Measurements from ENCODE around the gene IPO13.

Gene IPO13

DNA sequence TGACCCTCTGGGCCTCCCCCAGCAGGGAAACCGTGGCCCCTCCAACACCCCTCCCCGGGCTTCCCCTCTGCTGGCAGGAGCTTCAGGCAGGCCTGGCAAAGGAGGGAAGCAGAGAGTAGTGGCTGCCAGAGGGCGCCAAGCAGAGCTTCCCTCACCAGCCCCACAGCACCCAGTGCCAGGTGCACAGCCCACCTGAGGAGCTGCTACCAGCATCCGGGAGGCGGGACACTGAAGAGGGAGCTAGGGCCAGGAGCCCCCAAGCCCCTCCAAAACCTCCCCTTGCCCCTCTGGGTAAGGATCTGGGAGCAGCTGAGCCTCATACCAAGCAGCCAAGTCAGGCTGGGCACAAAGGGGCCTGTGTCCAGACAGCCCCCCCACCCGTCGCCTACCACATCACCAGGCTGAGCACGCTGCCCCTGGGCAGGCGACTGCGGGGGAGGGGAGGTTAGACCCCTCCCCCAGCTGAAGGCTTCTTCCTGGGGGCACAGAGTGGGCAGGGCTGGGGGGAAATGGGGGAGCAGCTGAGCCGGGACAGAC lies 64.3 kb downstream of the IPO13 start:
- DNase-seq (ENCODE audit: low read depth in 2 of 2) = no peak

- DNase-seq (ENCODE audit: low read depth in 2 of 2) = no peak
Observed at GRCh38 chr1:44012404-44012803, 65.7 kb downstream of the IPO13 start.

GRCh38 chr1:44012941-44013609 lies 66.3 kb downstream of the IPO13 start:
- DNase-seq (ENCODE audit: low read depth in 2 of 2) = no peak

DNA sequence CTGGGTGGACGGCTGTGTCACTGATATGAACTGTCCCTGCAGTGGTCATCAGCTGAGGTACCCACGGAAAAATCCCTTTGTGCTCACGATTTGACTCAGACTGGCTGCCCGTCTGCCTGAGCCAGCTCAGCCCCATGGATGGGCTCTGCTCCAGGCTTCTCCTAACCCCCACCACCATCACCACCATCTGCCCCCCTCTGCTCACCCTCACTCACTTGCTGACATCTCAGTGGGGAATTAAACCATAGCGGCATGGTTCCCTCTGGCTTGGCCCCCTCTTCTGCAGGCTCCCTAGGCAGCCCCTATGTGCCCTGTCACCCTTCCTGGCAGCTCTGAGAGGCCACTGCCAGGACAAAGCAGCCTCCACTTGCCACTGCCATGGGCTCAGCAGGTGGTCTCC lies 67.2 kb downstream of the IPO13 start:
- DNase-seq (ENCODE audit: low read depth in 2 of 2) = no peak

GRCh38 chr1:44014365-44015104 lies 67.8 kb downstream of the IPO13 start:
- DNase-seq (ENCODE audit: low read depth in 2 of 2) = no peak

DNA sequence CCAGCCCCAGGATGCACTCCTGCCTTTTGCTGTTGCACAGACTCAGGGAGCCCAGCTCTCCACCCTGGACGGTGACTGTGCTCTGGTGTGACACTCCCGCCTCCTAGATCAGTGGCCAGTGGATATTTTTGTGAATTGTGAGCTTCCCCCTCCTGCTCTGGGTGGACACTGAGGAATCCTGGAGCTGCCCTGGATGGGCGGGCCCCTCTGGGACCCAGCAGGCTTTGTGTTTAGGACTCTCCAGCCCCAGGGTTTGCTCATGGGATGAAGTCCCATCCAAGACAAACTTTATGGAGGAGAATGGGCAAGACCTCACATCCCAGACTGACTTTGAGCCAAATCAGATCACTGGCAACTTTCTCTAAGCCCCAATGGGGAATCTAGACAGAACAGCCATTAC lies 68.5 kb downstream of the IPO13 start:
- no peak for DNase-seq (ENCODE audit: low read depth in 2 of 2)

DNA sequence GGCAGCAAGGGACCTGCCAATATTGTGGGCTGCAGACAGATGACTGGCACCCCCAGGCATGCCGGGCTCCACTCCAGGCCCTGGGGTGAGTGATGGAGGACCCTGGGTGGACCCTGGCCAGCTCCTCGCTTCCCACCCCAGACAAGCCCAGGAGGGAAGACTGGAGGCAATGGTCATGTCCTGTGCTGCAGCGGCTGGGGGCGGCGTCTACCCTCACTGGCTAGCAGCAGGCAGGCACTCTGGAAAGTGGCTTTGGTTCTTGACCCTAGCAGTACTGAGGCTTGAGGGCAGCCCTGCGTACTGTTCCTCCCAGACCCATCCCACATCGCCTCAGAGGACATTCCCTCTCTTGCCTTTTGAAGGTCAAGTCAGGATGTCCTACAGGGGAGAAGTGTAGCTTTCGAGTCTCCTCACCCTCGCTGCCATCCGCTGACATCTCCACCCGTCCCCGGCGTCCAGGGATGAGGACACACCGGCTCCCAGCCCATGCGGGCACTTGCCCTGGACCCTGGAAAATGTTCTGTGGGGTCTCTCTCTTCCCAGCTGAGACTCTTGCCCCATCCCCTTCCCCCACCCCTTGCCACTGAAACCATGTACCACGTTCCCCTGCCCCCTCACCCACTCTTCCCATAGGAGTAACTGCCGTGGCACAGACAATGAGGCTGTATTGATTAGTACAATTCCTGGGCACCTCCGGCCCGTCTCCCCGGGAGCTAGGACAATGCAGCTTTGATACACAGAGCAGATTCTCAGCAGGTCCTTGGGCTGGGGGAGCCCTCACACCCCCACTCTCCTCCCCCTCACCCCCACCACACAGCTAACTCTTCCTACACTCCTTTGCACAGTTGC lies 69.5 kb downstream of the IPO13 start:
- no peak for DNase-seq (ENCODE audit: low read depth in 2 of 2)

GRCh38 chr1:44016890-44017400 lies 70.2 kb downstream of the IPO13 start:
- no peak for DNase-seq (ENCODE audit: low read depth in 2 of 2)

Measured in stimulated activated CD8-positive, alpha-beta memory T cell treated with anti-CD3 and anti-CD28 coated beads, Interleukin-15, amount 100 ng/mL, for 4 hours (primary cell).